NB4 (cell line): ENCODE data around the gene EXOC4.

ENCODE experiments used
- DNase-seq: peaks from one replicate; pipeline ENCODE4 v3.0.0; 2010; ENCODE audit warnings: low read depth
- H3K4me3 ChIP-seq: one replicate; pipeline ENCODE4 v1.5.1; 2011; ENCODE audit warnings: mild to moderate bottlenecking, low read depth, low read length, moderate library complexity
- MYC ChIP-seq: IDR thresholded peaks from 2 replicates; pipeline ENCODE4 v1.6.1; 2011; ENCODE audit warnings: low read depth, low read length
- POLR2A ChIP-seq: IDR thresholded peaks from 2 replicates; pipeline ENCODE4 v1.6.1; 2011; ENCODE audit warnings: mild to moderate bottlenecking; ENCODE audit not compliant: insufficient read length; ENCODE audit errors: extremely low read depth
- TF ChIP-seq, protein P1 (sequence below): IDR thresholded peaks from 2 replicates; pipeline ENCODE4 v1.6.1; 2011; ENCODE audit warnings: low read depth, low read length
- TF ChIP-seq, protein P2 (sequence below): IDR thresholded peaks from one replicate; pipeline ENCODE4 v1.5.1; 2012; ENCODE audit warnings: low read depth, low read length

The EXOC4 gene

GRCh38 chr7:133794479-133794878 is 541.6 kb downstream of the EXOC4 start:
- DNase-seq = no peak
- no peak for TF ChIP-seq MYC
- TF ChIP-seq, protein P1, sequence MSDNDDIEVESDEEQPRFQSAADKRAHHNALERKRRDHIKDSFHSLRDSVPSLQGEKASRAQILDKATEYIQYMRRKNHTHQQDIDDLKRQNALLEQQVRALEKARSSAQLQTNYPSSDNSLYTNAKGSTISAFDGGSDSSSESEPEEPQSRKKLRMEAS = no peak
- no peak for TF ChIP-seq POLR2A
- TF ChIP-seq, protein P2, sequence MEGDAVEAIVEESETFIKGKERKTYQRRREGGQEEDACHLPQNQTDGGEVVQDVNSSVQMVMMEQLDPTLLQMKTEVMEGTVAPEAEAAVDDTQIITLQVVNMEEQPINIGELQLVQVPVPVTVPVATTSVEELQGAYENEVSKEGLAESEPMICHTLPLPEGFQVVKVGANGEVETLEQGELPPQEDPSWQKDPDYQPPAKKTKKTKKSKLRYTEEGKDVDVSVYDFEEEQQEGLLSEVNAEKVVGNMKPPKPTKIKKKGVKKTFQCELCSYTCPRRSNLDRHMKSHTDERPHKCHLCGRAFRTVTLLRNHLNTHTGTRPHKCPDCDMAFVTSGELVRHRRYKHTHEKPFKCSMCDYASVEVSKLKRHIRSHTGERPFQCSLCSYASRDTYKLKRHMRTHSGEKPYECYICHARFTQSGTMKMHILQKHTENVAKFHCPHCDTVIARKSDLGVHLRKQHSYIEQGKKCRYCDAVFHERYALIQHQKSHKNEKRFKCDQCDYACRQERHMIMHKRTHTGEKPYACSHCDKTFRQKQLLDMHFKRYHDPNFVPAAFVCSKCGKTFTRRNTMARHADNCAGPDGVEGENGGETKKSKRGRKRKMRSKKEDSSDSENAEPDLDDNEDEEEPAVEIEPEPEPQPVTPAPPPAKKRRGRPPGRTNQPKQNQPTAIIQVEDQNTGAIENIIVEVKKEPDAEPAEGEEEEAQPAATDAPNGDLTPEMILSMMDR = no peak
- no peak overlapping the region for H3K4me3 ChIP-seq

DNA sequence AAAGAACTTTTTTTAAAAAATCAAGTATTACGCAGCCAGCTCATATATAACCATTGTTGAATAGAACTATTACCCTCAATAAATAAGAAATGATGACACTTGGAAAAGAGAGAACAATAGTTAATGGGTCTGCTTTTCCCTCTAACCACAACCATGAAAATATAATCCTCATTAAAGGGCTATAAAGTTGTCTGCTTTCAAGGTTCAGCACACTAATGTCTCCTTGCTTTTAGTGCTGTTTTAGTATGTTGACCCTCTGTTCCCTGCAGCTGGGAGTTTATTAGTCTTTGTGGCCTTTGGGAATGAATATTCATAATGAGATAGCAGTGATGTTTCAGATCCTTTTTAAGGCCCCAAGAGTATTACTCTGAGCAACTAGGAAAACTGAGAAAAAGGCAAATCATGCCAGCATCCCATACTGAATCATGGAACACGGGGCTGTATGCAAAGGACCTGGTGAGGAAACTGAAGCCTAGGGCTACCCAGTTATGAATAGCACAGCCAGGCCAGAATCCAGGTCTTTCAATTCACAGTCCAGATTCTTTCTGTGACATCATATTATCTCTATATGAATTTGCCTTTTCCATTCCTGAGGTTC is 542.3 kb downstream of the EXOC4 start:
- no peak for TF ChIP-seq MYC
- TF ChIP-seq POLR2A = no peak
- TF ChIP-seq, protein P1 = no peak
- TF ChIP-seq, protein P2 = no peak
- H3K4me3 ChIP-seq = no peak overlapping the region
- DNase-seq = no peak

DNA sequence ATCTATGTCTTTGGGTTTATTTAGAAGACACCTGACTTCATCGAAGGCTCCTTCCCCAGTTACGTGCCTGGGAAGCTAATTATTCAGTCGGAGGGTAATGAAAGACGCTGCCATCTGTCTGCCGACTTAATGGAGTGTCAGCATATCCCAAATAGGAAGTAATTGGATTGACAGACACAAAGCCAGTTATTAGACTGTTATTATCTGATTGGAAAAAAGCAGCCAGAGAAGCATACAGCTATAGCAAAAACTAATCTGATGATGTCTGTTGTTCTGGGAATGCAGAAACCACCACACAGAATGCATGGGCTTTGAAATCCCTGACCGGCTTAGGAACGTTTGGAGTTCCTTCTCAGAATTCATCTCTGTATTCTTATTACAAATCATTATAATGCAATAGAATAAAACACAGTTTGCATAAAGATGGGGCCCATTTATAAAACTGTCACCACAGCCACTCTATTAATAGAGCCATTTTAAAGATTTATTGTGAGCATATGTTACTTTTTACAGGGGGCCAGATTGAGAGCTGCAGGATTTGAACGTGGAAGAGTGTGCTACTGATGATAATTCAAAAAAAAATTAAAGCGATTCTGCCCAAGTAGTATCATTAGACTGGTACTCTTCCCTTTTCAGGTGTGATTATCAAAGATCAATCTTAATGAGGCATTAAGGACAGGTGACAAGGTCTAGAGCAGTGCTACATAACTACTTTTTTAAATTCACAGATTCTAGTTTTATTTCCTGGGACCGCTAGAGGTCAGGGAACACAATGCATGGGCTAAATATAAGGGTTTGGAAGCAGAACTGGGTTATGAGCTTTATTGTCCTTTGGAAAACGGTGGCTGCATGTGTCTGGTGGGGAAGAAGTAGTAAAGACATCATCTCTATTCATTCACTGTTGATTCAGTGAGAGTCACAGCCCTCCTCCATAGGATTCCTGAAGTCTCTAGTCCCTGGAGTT is 544.2 kb downstream of the EXOC4 start:
- H3K4me3 ChIP-seq = no peak overlapping the region
- no peak for DNase-seq
- TF ChIP-seq MYC (no peak), POLR2A (no peak)

DNA sequence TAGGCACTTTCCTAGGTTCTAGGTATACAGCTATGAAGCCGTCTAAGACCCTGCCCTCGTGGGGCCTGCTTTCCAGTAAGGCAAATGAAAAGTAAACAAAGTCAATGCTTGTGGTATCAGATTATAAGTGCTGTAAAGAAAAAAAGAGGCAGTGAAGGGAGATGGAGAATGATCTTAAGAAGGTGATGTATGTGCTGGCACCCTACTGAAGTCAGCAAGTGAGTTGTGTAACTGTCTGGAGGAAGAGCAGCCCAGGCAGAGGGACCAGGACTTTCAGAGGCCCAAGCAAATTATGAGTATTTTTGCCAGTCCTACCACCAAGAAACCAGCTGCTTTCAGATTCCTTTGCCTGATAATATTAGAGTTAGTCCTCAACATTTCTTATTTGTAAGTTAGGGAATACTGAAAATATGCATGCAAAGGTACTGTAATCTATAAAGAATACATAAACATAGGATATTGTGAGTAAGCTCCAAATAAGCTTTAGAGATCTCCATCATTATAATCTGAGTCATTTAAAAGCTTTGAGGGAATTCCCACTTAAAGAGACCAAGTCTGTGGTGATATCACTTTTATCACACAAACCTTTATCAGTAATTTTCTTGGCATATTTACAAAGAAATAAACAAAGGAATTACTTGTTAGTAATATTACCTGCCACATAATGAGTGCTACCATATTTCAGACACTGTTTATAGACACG is 545.1 kb downstream of the EXOC4 start:
- TF ChIP-seq, protein P1 = no peak
- TF ChIP-seq, protein P2 = no peak
- H3K4me3 ChIP-seq = no peak overlapping the region
- no peak for DNase-seq

- TF ChIP-seq, protein P2 = no peak
- no peak for TF ChIP-seq MYC
- TF ChIP-seq, protein P1 = no peak
- no peak for TF ChIP-seq POLR2A
- DNase-seq = no peak
- no peak overlapping the region for H3K4me3 ChIP-seq
Measured at GRCh38 chr7:133801341-133801740, 548.5 kb downstream of the EXOC4 start.

DNA sequence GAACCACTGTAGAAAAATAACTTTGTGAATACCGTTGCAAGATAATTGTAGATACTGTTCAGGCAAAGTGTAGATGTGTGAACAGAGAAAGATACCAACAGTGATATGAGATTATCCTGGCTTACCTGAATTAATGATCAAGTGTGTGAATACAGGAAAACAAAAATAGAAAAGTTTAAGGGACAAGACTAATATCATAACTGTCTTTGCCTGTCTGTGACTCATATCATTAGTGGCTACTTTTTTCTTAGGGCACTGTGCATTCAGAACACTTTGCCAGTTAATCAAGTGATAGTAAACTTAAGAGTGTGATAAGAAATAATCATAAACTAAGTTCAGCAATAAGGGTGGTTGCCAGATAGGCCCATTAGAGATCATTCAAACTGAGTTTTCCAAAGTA is 551.2 kb downstream of the EXOC4 start:
- no peak for TF ChIP-seq POLR2A
- no peak for DNase-seq
- no peak overlapping the region for H3K4me3 ChIP-seq
